GM12892 (cell line): ENCODE data around the gene SMPX.

ENCODE experiments used
- POLR2A ChIP-seq: IDR thresholded peaks from 2 replicates; pipeline ENCODE4 v1.6.1; 2011; ENCODE audit warnings: low read depth, low read length, control low read depth
- POLR2AphosphoS5 ChIP-seq: IDR thresholded peaks from 2 replicates; pipeline ENCODE4 v1.6.1; 2011; ENCODE audit warnings: low read depth, low read length, control low read depth

DNA sequence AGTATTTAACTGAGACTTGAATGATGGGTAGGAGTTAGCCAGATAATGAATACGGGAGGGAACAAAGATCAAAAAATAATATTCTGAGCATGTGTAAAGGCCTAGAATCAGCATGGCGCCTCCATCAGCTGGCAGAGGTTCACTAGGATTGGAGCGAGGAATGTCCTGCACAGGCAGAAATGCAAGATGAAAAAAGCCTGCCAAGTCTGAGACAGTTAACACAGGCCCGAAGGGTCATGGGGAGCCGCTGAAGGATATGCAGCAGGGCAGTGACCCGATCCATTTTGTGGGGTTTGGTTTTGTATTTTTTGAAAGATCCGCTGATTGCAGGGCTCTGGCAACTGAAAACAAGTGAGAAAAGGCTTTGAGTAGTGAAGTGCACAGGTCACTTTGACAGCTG lies 40.1 kb downstream of the SMPX start:
- no peak for TF ChIP-seq POLR2A
- no peak for TF ChIP-seq POLR2AphosphoS5
